Measurements from ENCODE around the gene SLC25A47. TPM values are rescaled to one million over a fixed set of nuclear protein-coding genes. Genes with fewer than 3 reads are reported as not detected.

Gene SLC25A47
- total and polyA plus RNA-seq, 9 of the 15 experiments (the other 6 are each of a cell fraction or from before 2014, with no cell fraction given) = 0.09 to 0.23 (median 0.22) TPM; not detected in 6

DNA sequence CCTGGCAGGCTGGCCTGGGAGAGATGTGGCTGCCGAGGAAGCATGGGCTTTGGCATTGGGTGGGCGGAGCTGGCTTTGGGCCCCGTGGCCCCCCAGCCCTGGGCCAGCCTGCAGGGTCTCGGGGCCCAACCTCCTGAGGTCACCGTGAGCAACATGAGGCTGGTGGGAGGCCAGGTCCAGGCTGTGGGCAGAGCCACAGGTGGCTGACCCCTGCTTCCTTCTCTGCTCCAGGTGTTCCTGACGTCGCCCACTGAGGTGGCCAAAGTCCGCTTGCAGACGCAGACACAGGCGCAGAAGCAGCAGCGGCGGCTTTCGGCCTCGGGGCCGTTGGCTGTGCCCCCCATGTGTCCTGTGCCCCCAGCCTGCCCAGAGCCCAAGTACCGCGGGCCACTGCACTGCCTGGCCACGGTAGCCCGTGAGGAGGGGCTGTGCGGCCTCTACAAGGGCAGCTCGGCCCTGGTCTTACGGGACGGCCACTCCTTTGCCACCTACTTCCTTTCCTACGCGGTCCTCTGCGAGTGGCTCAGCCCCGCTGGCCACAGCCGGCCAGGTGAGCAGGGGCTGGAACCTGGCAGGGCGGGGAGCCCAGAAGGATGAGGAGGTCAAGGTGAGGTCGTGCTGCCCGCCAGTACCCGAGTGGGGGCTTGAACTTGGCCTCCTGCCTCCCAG is 5.5 kb downstream of the SLC25A47 start (continued):
- TF ChIP-seq GMEB1 (CRISPR knock-in tag; IDR thresholded peaks at IDR 0.05) = no peak
- TF ChIP-seq CHCHD3 (CRISPR knock-in tag; IDR thresholded peaks at IDR 0.05) = no peak
- no peak for TF ChIP-seq IRF9 (tag; IDR thresholded peaks at IDR 0.05)
- no peak for TF ChIP-seq MAX (CRISPR knock-in tag; IDR thresholded peaks at IDR 0.05)
- TF ChIP-seq FIP1L1 (IDR thresholded peaks at IDR 0.05; ENCODE audit: low read depth, low read length, poor library complexity, severe bottlenecking) = no peak
- no peak for TF ChIP-seq MED1 (CRISPR knock-in tag; IDR thresholded peaks at IDR 0.05; ENCODE audit: borderline replicate concordance)
- no peak for TF ChIP-seq ZNF165 (CRISPR knock-in tag; IDR thresholded peaks at IDR 0.05; ENCODE audit: borderline replicate concordance)
- no peak for TF ChIP-seq PRDM10 (IDR thresholded peaks at IDR 0.05; ENCODE audit: partially characterized antibody)
- no peak for TF ChIP-seq MCM2 (IDR thresholded peaks at IDR 0.05; ENCODE audit: low read depth)
- no peak for TF ChIP-seq GTF2F1 (IDR thresholded peaks at IDR 0.05; ENCODE audit: low read depth, low read length)
- TF ChIP-seq ZNF699 (CRISPR knock-in tag; IDR thresholded peaks at IDR 0.05; ENCODE audit: insufficient replicate concordance) = no peak
- TF ChIP-seq, protein P1, sequence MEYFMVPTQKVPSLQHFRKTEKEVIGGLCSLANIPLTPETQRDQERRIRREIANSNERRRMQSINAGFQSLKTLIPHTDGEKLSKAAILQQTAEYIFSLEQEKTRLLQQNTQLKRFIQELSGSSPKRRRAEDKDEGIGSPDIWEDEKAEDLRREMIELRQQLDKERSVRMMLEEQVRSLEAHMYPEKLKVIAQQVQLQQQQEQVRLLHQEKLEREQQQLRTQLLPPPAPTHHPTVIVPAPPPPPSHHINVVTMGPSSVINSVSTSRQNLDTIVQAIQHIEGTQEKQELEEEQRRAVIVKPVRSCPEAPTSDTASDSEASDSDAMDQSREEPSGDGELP (CRISPR knock-in tag; IDR thresholded peaks at IDR 0.05; ENCODE audit: borderline replicate concordance) = 0 out of 2 replicates have a peak, but pooled peaks have one; percentile 14
- no peak for TF ChIP-seq CBX1 (IDR thresholded peaks at IDR 0.05; ENCODE audit: low read depth)
- no peak for TF ChIP-seq SMARCA4 (IDR thresholded peaks at IDR 0.05)
- TF ChIP-seq POLR2G (IDR thresholded peaks at IDR 0.05; ENCODE audit: low read depth, low read length) = peak; percentile 34; the same call in 1 of the 2 replicates

Measured in K562 (cell line).